ENCODE data around the gene CSF1. TPM values are rescaled to one million over a fixed set of nuclear protein-coding genes. Genes with fewer than 3 reads are reported as not detected.
A peak's percentile ranks its signal among the peaks of the same experiment; 100 is the strongest.
"Not testable (repeated sequence)": the region's sequence is repeated elsewhere in the genome, so short reads cannot be mapped to it uniquely, and the experiment has no call there.

CSF1 gene
- 16.3 TPM for polyA plus RNA-seq (2013, experiment 1 of 2; ENCODE audit: insufficient read length)
- polyA plus RNA-seq (2013, experiment 2 of 2; ENCODE audit: insufficient read length): 12.4 TPM

- DNase-seq: peak; percentile 78
These were observed at the start of gene CSF1 for GRCh38 chr1:109910123-109910962. Gene CSF1, plus strand, starts transcription at chr1:109910849. Its CDS starts 175 bp downstream, at chr1:109911024.

- DNase-seq: not testable (repeated sequence)
These were observed 49.0 kb upstream of the CSF1 start for GRCh38 chr1:109861616-109862015.

- DNase-seq: peak; percentile 53
These were observed 47.0 kb upstream of the CSF1 start for GRCh38 chr1:109863667-109864046.

- DNase-seq: peak; percentile 49
These were observed 46.4 kb upstream of the CSF1 start for GRCh38 chr1:109864047-109864822.

GRCh38 chr1:109864930-109865612 lies 45.6 kb upstream of the CSF1 start:
- DNase-seq: peak; percentile 35

GRCh38 chr1:109866071-109866470 lies 44.6 kb upstream of the CSF1 start:
- DNase-seq: no peak

GRCh38 chr1:109873278-109874175 lies 37.1 kb upstream of the CSF1 start:
- no peak for DNase-seq

- DNase-seq: no peak
These were observed 36.2 kb upstream of the CSF1 start for GRCh38 chr1:109874445-109874844.

GRCh38 chr1:109875874-109876273 lies 34.8 kb upstream of the CSF1 start:
- DNase-seq: no peak

GRCh38 chr1:109876617-109877316 lies 33.9 kb upstream of the CSF1 start:
- DNase-seq: peak; percentile 95

- DNase-seq: peak; percentile 97
These were observed 33.3 kb upstream of the CSF1 start for GRCh38 chr1:109877317-109877771.

GRCh38 chr1:109877776-109878175 lies 32.9 kb upstream of the CSF1 start:
- no peak for DNase-seq

GRCh38 chr1:109878531-109879104 lies 32.0 kb upstream of the CSF1 start:
- DNase-seq: no peak

- peak; percentile 34 for DNase-seq
These were observed 31.3 kb upstream of the CSF1 start for GRCh38 chr1:109879371-109879770.

- no peak for DNase-seq
These were observed 30.6 kb upstream of the CSF1 start for GRCh38 chr1:109879881-109880525.

- DNase-seq: no peak
These were observed 29.4 kb upstream of the CSF1 start for GRCh38 chr1:109880971-109881894.

- DNase-seq: no peak
These were observed 28.8 kb upstream of the CSF1 start for GRCh38 chr1:109881906-109882287.

- no peak for DNase-seq
These were observed 28.1 kb upstream of the CSF1 start for GRCh38 chr1:109882288-109883245.
